NT2/D1 (cell line): ENCODE results near the gene HCRTR1.

Experiments used
- DNase-seq: peaks from one replicate; pipeline ENCODE4 v3.0.0-alpha.2; 2011; ENCODE audit warnings: low read depth, low spot score
- H3K27me3 ChIP-seq: 2 replicates; pipeline ENCODE4 v1.6.0; 2011; ENCODE audit warnings: mild to moderate bottlenecking; ENCODE audit not compliant: insufficient read length, insufficient read depth
- H3K36me3 ChIP-seq: 2 replicates; pipeline ENCODE4 v1.6.1; 2011; ENCODE audit warnings: mild to moderate bottlenecking, low read length, mixed read lengths; ENCODE audit not compliant: insufficient read depth, insufficient read length
- H3K4me1 ChIP-seq: 2 replicates; pipeline ENCODE4 v1.5.1; 2011; ENCODE audit not compliant: insufficient read depth, insufficient read length
- H3K4me3 ChIP-seq: 2 replicates; pipeline ENCODE4 v1.5.1; 2011; ENCODE audit warnings: low read depth; ENCODE audit not compliant: insufficient read length
- H3K9ac ChIP-seq: 2 replicates; pipeline ENCODE4 v1.6.0; 2011; ENCODE audit warnings: low read depth; ENCODE audit not compliant: insufficient read length
- H3K9me3 ChIP-seq: 2 replicates; pipeline ENCODE4 v1.5.1; 2011; ENCODE audit warnings: mild to moderate bottlenecking, low read length; ENCODE audit not compliant: insufficient read depth
- SUZ12 ChIP-seq: IDR thresholded peaks from 2 replicates; pipeline ENCODE4 v1.6.1; 2011; ENCODE audit not compliant: insufficient read length, insufficient read depth; ENCODE audit errors: extremely low read depth
- YY1 ChIP-seq: IDR thresholded peaks from 2 replicates; pipeline ENCODE4 v1.6.1; 2011; ENCODE audit not compliant: insufficient read length, insufficient read depth
- ZNF274 ChIP-seq: IDR thresholded peaks from 2 replicates; pipeline ENCODE4 v1.6.1; 2011; ENCODE audit warnings: mild to moderate bottlenecking, low read depth, low read length

The HCRTR1 gene

DNA sequence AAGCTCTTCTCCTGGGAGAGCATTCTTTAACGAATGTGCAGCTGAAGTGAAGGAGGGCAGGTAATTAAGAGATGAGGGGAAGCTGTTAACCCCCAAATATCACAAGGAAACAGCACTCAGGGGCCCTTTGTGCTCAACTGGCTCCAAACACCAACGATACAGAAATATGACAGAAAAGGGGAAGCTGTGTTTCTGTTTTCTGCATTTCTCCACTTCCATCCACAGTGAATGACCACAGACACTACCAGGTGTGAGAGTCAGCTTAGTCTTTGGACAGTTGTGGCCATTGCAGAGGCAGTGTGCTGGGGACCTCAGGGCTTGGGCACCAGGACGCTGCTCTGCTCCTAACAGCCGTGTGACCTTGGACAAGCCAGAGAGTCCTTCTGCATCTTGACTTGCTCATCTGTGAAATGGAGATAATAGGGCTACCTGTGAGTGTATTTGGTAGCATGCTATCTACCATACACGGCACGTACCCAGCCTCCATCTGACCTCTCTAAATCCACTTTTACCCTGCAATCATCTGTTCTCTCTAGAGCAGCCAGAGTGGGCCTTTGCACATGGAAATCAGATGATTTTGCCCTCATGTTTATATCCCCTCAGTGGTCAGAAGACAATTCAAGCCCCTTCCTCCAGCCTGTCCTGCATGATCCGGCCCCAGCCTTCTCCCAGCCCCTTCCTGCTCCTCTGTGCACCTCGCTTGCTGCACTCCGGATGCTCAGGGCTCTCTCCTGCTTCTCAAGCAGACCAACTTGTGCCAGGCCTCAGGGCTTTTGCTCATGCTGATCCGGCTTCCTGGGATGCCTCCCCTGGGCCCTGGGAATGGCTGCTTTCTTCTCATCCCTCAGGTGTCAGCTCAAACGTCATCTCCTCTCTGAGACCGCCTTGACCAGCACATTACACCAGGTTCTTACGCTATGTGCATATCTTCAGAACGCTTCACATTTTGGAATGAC lies 45.9 kb upstream of the HCRTR1 start:
- DNase-seq = no peak

DNA sequence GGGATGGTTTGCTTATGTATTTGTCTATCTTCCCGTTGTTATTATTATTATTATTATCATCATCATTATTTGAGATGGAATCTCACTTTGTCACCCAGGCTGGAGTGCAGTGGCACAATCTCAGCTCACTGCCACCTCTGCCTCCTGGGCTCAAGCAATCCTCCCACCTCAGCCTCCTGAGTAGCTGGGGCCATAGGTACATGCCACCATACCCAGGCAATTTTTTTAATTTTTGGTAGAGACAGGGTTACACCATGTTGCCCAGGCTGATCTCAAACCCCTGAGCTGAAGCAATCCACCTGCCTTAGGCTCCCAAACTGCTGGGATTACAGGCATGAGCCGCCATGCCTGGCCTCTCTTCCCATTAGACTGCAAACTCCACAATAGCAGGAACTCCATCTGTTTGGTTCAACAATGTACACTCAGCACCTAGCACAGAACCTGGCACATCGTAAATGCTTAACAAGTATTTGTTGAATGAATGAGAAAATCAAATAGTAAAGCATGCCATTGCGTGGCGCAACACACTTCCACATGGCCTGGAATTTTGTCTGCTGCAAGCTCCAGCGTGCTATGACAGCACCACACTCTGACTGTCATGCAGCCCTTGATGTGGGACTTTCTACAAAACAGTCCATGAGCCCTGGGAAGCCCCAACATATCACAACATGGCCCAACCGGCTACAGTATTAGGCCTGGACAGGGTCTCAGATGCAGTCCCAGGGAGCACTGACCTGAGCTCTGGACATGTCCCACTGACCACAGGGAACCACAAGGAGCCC lies 45.0 kb upstream of the HCRTR1 start:
- TF ChIP-seq ZNF274 (no peak), YY1 (no peak), SUZ12 (no peak)
- H3K4me3 ChIP-seq = no peak overlapping the region
- DNase-seq = no peak
- H3K4me1 ChIP-seq = peaks cover 21% of the 10 kb centered on the region
- no peak overlapping the region for H3K9ac ChIP-seq
- peaks cover 3% of the 10 kb centered on the region for H3K27me3 ChIP-seq
- no peaks in the 10 kb centered on the region for H3K36me3 ChIP-seq
- no peaks in the 10 kb centered on the region for H3K9me3 ChIP-seq

More for the DNA sequence above, 45.9 kb upstream of the HCRTR1 start:
- Histone ChIP-seq H3K9ac (no peak overlapping the region), H3K9me3 (no peaks in the 10 kb centered on the region), H3K4me3 (no peak overlapping the region), H3K36me3 (no peaks in the 10 kb centered on the region), H3K4me1 (peaks cover 12% of the 10 kb centered on the region), H3K27me3 (peaks cover 3% of the 10 kb centered on the region)
- no peak for TF ChIP-seq YY1
- no peak for TF ChIP-seq SUZ12
- no peak for TF ChIP-seq ZNF274

DNA sequence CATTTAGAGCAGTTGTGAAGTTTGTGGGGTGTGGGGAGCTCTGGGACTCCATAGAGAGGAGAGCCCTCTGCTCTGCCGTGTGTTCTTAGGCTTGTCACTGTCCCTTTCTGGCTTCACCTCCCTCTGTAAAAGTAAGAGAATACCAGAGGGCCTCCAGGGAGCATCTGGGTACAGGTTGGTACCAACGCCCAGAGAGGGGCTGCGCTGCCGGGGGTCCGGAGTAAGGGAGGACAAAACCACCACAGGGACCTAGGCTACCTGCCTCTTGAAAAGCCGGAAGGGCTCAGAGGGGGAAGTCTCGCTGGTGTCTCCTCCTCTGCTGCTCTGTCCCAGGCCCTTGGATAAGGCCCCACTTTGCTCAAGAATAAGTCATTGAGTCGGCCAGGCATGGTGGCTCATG lies 44.2 kb upstream of the HCRTR1 start:
- no peak overlapping the region for H3K9ac ChIP-seq
- H3K36me3 ChIP-seq = no peaks in the 10 kb centered on the region
- no peak for TF ChIP-seq SUZ12
- no peak for TF ChIP-seq ZNF274
- TF ChIP-seq YY1 = no peak
- peaks cover 3% of the 10 kb centered on the region for H3K27me3 ChIP-seq
- no peak for DNase-seq
- H3K4me3 ChIP-seq = no peak overlapping the region
- peaks cover 27% of the 10 kb centered on the region for H3K4me1 ChIP-seq
- H3K9me3 ChIP-seq = no peaks in the 10 kb centered on the region

DNA sequence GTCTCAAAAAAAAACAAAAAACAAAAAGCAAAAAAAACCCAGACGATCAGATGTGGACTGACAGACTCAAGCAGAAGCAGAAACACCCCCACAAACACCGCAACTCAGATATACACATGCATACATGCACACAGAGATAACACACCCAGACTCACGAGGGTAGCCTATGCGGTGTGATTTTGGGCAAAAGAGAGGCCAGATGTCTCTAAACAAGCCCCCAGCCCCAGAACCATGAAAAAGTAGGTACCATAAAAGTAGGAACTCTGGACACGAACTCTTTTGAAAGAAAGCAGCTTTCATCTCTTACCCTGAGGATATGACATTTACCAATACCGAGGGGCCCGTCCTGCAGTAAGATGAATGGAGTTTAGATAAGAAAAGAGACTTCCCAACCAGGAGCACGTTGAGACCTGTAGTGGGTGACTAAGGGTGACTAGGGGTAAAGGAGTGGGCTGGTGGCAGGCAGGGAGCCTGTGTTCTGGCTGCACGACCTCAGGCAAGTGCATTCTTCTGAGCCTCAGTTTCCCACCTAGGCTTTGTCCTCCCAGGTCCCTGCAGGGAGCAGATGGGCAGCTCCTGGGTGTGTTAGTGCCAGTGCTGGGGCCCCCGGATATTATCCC lies 42.6 kb upstream of the HCRTR1 start:
- peaks cover 32% of the 10 kb centered on the region for H3K4me1 ChIP-seq

DNA sequence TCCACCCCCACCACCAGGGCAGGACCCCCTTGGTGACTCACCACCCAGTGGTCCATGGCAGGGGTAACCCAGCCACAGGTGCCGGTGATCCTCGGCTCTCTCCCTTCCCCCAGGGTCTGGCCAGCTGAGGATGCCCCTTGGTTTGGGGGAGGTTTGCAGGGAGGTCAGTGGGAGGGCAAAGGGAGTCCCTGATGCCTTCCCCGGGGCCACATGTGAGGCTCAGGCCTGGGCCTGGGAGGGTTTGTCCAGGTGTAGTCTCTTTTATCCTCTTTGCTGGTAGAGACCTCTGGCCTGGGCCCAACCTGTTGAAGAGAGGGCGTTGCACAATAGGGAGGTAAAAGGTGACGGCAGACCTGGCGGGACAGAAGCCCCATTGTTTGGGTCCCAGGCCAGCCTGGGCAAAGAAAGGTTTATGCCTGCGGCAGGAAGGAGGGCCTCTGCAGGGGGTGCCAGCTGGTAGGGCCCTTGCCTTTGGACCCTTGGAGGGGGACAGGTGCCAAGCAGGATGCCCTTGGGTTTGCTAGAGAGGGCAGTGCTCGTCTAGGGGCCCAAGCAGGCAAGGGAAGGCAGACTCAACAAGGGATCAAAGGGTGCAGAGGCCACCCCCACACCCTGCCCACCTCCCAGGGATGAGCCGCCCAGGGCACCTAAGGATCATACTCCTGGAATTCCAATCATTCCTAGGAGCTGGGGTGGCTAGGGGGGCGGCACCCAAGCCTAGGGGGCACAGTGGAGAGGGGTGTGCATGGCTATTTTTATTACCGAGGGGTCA lies 41.9 kb upstream of the HCRTR1 start:
- Histone ChIP-seq H3K9me3 (no peaks in the 10 kb centered on the region), H3K27me3 (no peaks in the 10 kb centered on the region), H3K9ac (peak overlapping the region; percentile 51), H3K4me3 (no peak overlapping the region), H3K36me3 (no peaks in the 10 kb centered on the region), H3K4me1 (peaks cover 37% of the 10 kb centered on the region)
- DNase-seq = no peak
- TF ChIP-seq YY1 (no peak), SUZ12 (no peak), ZNF274 (no peak)

More for the DNA sequence above, 42.6 kb upstream of the HCRTR1 start:
- H3K4me3 ChIP-seq = no peak overlapping the region
- no peaks in the 10 kb centered on the region for H3K36me3 ChIP-seq
- DNase-seq = no peak
- TF ChIP-seq SUZ12 (no peak), ZNF274 (no peak), YY1 (no peak)
- peaks cover 3% of the 10 kb centered on the region for H3K27me3 ChIP-seq
- H3K9ac ChIP-seq = no peak overlapping the region
- H3K9me3 ChIP-seq = no peaks in the 10 kb centered on the region

DNA sequence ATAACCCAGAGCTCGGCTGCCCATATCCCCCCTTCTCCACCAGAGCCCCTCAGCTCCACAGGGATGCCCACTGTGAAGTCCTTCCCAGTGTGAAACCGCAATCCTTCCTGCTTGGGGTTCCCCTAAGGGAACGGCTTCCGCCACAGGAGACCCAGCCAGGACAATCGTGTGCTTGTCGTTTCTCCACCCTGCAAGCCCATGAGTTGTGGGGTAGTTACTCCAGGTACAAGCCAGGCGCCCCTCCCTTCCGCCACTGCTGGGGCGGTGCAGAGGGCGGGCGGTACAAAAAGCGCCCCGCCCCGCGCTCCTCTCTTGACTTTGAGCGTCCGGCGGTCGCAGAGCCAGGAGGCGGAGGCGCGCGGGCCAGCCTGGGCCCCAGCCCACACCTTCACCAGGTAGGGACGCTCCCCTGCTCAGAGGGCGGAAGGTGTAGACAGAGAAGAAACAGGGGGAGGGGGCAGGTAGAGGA lies 41.3 kb upstream of the HCRTR1 start, which contains the start of gene TINAGL1:
Gene TINAGL1, plus strand, starts transcription at position 315 of the 469 bp plus-strand sequence. CDS start 634 bp downstream, outside the sequence.
- Histone ChIP-seq H3K9ac (peak within 1 kb of the TSS; percentile 71), H3K27me3 (no peaks in the 10 kb centered on the region), H3K36me3 (no peaks in the 10 kb centered on the region), H3K9me3 (no peaks in the 10 kb centered on the region), H3K4me3 (peak within 1 kb of the TSS; percentile 41), H3K4me1 (peaks cover 41% of the 10 kb centered on the region)
- TF ChIP-seq SUZ12 (no peak), YY1 (no peak), ZNF274 (no peak)
- DNase-seq = peak; percentile 50
